GM12878 (cell line): ENCODE results near the gene SLC6A15.

Experiments
- CEBPB ChIP-seq, 2 experiments: fragments of 150-350 bp in 1 of 2; IDR thresholded peaks; 2 replicates each; pipeline ENCODE4 v1.6.1; 2012 to 2014; ENCODE audit warnings: low read depth in 2 of 2, low read length in 2 of 2, borderline replicate concordance in 1 of 2, inconsistent platforms in 1 of 2
- CHD4 ChIP-seq: fragments of 200-600 bp; sonication (generic); IDR thresholded peaks from 2 replicates; pipeline ENCODE4 v1.6.1; 2016; ENCODE audit warnings: mild to moderate bottlenecking
- CTCF ChIP-seq, 3 experiments: IDR thresholded peaks in 2 of 3; conservative IDR thresholded peaks in 1 of 3; 2 replicates each; pipeline ENCODE4 v1.5.1; 2011; ENCODE audit warnings: low read depth in 3 of 3, low read length in 3 of 3, mild to moderate bottlenecking in 3 of 3, control low read depth in 2 of 3, moderate library complexity in 2 of 3, inconsistent platforms in 1 of 3, mixed read lengths in 1 of 3; ENCODE audit not compliant: control insufficient read depth in 2 of 3, insufficient read depth in 1 of 3; ENCODE audit errors: extremely low read depth in 1 of 3
- IRF3 ChIP-seq: fragments of 450-650 bp; IDR thresholded peaks from 2 replicates; pipeline ENCODE4 v1.6.1; 2014; ENCODE audit warnings: mild to moderate bottlenecking
- PAX5 ChIP-seq: IDR thresholded peaks from 2 replicates; pipeline ENCODE4 v1.6.1; 2011; ENCODE audit warnings: low read depth, low read length, borderline replicate concordance
- TAF1 ChIP-seq: IDR thresholded peaks from 2 replicates; pipeline ENCODE4 v1.6.1; 2011; ENCODE audit warnings: mild to moderate bottlenecking, low read depth, low read length, borderline replicate concordance

DNA sequence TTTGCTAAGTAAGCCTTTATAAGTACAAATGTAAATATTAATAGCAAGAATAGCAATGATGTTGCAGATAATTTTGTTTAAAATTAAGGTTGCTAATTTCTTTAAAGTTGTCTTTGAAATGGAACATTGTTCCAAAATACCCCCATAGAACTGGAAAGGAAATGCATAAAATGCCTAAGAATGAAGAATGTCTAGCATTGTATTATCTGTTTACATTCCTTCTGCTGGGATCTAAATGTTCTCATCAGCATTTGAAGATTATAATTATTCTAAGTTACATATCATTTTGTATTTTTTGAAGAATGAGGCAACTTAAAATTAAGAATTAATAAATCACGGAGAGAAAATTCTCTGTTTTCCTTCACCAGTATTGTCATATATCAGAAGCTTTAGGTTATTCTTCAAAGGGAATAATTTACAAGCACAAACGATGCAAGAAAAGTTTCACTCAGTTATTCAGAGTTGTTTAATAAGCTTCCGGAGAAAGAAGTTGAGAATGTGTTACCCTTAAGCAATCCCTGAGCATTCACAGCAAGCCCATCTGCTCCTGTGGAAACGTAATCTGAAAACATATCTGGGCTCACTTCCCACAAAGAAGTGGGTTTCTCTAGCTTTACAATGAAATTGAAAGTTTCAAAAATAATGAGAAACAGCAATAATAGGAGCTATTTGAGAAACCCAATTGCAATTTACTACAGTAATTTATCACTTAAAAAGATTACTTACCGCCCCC is 21.3 kb downstream of the SLC6A15 start:
- TF ChIP-seq CTCF (IDR thresholded peaks at IDR 0.05 in 2 of 3, conservative IDR thresholded peaks at IDR 0.05 in 1 of 3; ENCODE audit: control insufficient read depth in 2 of 3, extremely low read depth in 1 of 3, insufficient read depth in 1 of 3, low read depth in 3 of 3, low read length in 3 of 3), result no peak
- TF ChIP-seq TAF1, result no peak
- TF ChIP-seq PAX5, result no peak
- no peak for TF ChIP-seq CHD4
- TF ChIP-seq IRF3, result no peak
- TF ChIP-seq CEBPB (IDR thresholded peaks at IDR 0.05; ENCODE audit: borderline replicate concordance in 1 of 2, low read depth in 2 of 2, low read length in 2 of 2), result no peak
